DMS53 treated with DMSO at 0.1 percent for 48 hours (cell line): ENCODE data around the gene GPR153.

Experiments used
- DNase-seq: peaks from one replicate; lab custom pipeline; 2025; ENCODE audit not compliant: unreplicated experiment; lab: John Stamatoyannopoulos, UW

The GPR153 gene

GRCh38 chr1:6249739-6250689, 10.9 kb downstream of the GPR153 start:
- no peak for DNase-seq

- DNase-seq: no peak
Measured at GRCh38 chr1:6248932-6249738, 11.8 kb downstream of the GPR153 start.

- no peak for DNase-seq
Measured at GRCh38 chr1:6248161-6248776, 12.6 kb downstream of the GPR153 start.

- DNase-seq: no peak
Measured at GRCh38 chr1:6247651-6248050, 13.2 kb downstream of the GPR153 start.

- DNase-seq: peak; percentile 72
Measured at GRCh38 chr1:6246497-6247467, 14.1 kb downstream of the GPR153 start.

- peak; percentile 73 for DNase-seq
Measured at GRCh38 chr1:6245869-6246496, 14.9 kb downstream of the GPR153 start.

- DNase-seq: peak; percentile 68
Measured at GRCh38 chr1:6245086-6245868, 15.6 kb downstream of the GPR153 start.

GRCh38 chr1:6244401-6245049, 16.4 kb downstream of the GPR153 start:
- no peak for DNase-seq

- no peak for DNase-seq
Measured at GRCh38 chr1:6243993-6244392, 16.9 kb downstream of the GPR153 start, which contains the start of gene HES3. HES3 (plus strand) TSS chr1:6244179; CDS start chr1:6244366, 187 bp downstream.

GRCh38 chr1:6243053-6243834, 17.7 kb downstream of the GPR153 start:
- DNase-seq: no peak

GRCh38 chr1:6241887-6242740, 18.8 kb downstream of the GPR153 start:
- no peak for DNase-seq

GRCh38 chr1:6241107-6241886, 19.6 kb downstream of the GPR153 start:
- no peak for DNase-seq

GRCh38 chr1:6239950-6240768, 20.7 kb downstream of the GPR153 start:
- peak; percentile 25 for DNase-seq

- DNase-seq: no peak
Measured at GRCh38 chr1:6239213-6239752, 21.6 kb downstream of the GPR153 start.

- no peak for DNase-seq
Measured at GRCh38 chr1:6237093-6237492, 23.8 kb downstream of the GPR153 start.
